Liver (tissue), 9 donors: Measurements from ENCODE around the gene IFT43. TPM values are rescaled to one million over a fixed set of nuclear protein-coding genes. Genes with fewer than 3 reads are reported as not detected.

Experiments used
- DNase-seq: peaks from one replicate; pipeline ENCODE4 v3.0.0-alpha.2; 2017; ENCODE audit warnings: low spot score
- H3K27ac ChIP-seq, 2 donors: one replicate each; pipeline ENCODE4 v1.7.0; 2013; ENCODE audit warnings: inconsistent platforms in 2 of 2, low read length in 2 of 2, control low read depth in 1 of 2, low read depth in 1 of 2, mild to moderate bottlenecking in 1 of 2
- H3K27me3 ChIP-seq, 4 donors: one replicate each; pipeline versions ENCODE4 v1.6.1 to v1.7.0; 2013; ENCODE audit warnings: low read length in 3 of 4, inconsistent platforms in 1 of 4, mild to moderate bottlenecking in 1 of 4, moderate library complexity in 1 of 4; ENCODE audit not compliant: control insufficient read depth in 4 of 4, insufficient read depth in 4 of 4
- H3K36me3 ChIP-seq, 4 donors: one replicate each; pipeline versions ENCODE4 v1.6.1 to v1.7.0; 2013; ENCODE audit warnings: low read length in 3 of 4, mild to moderate bottlenecking in 3 of 4, low read depth in 1 of 4, moderate library complexity in 1 of 4; ENCODE audit not compliant: control insufficient read depth in 4 of 4, insufficient read depth in 3 of 4
- H3K4me1 ChIP-seq, 4 donors: one replicate each; pipeline versions ENCODE4 v1.6.1 to v1.7.0; 2013; ENCODE audit warnings: low read length in 3 of 4, mild to moderate bottlenecking in 3 of 4, moderate library complexity in 1 of 4; ENCODE audit not compliant: control insufficient read depth in 4 of 4, insufficient read depth in 4 of 4
- H3K4me3 ChIP-seq, 3 donors: one replicate each; pipeline versions ENCODE4 v1.6.1 to v1.7.0; 2013; ENCODE audit warnings: low read length in 3 of 3, control low read depth in 1 of 3, low read depth in 1 of 3, mild to moderate bottlenecking in 1 of 3
- H3K9ac ChIP-seq, 2 donors: one replicate each; pipeline ENCODE4 v1.7.0; 2013; ENCODE audit warnings: low read length in 2 of 2, mild to moderate bottlenecking in 2 of 2, moderate library complexity in 2 of 2, control low read depth in 1 of 2, low read depth in 1 of 2
- H3K9me3 ChIP-seq, 4 donors: one replicate each; pipeline versions ENCODE4 v1.6.1 to v1.7.0; 2013; ENCODE audit warnings: low read length in 3 of 4; ENCODE audit not compliant: control insufficient read depth in 4 of 4
- ATF3 ChIP-seq: IDR thresholded peaks from 2 replicates; pipeline ENCODE4 v1.6.1; 2016; ENCODE audit warnings: antibody characterized with exemption
- CTCF ChIP-seq: fragments of 150-350 bp; IDR thresholded peaks from 2 replicates; pipeline ENCODE4 v1.5.1; 2017; ENCODE audit warnings: improper control_type of control experiment, low read depth, low read length; ENCODE audit not compliant: missing input control
- EGR1 ChIP-seq, 2 donors: IDR thresholded peaks; 2 replicates each; pipeline ENCODE4 v1.6.1; 2016 to 2018; ENCODE audit warnings: antibody characterized with exemption in 2 of 2, low read depth in 2 of 2
- FOXA1 ChIP-seq: IDR thresholded peaks from 2 replicates; pipeline ENCODE4 v1.6.1; 2016; ENCODE audit warnings: antibody characterized with exemption
- FOXA2 ChIP-seq: IDR thresholded peaks from 2 replicates; pipeline ENCODE4 v1.6.1; 2016; ENCODE audit warnings: antibody characterized with exemption
- GABPA ChIP-seq, 2 donors: IDR thresholded peaks in 1 of 2; conservative IDR thresholded peaks in 1 of 2; 2 replicates each; pipeline ENCODE4 v1.6.1; 2016; ENCODE audit warnings: antibody characterized with exemption in 2 of 2, mild to moderate bottlenecking in 1 of 2, moderate library complexity in 1 of 2
- HNF4A ChIP-seq, 2 donors: conservative IDR thresholded peaks; 2 replicates each; pipeline ENCODE4 v1.6.1; 2016; ENCODE audit warnings: antibody characterized with exemption in 2 of 2, mild to moderate bottlenecking in 2 of 2
- HNF4G ChIP-seq: IDR thresholded peaks from 2 replicates; pipeline ENCODE4 v1.6.1; 2016; ENCODE audit warnings: antibody characterized with exemption
- JUND ChIP-seq, 2 donors: IDR thresholded peaks; 2 replicates each; pipeline ENCODE4 v1.6.1; 2016; ENCODE audit warnings: antibody characterized with exemption in 2 of 2
- MAX ChIP-seq: IDR thresholded peaks from 2 replicates; pipeline ENCODE4 v1.6.1; 2016; ENCODE audit warnings: antibody characterized with exemption
- NR2F2 ChIP-seq: IDR thresholded peaks from 2 replicates; pipeline ENCODE4 v1.6.1; 2016; ENCODE audit warnings: antibody characterized with exemption
- RAD21 ChIP-seq, 2 donors: IDR thresholded peaks; 2 replicates each; pipeline ENCODE4 v1.6.1; 2016; ENCODE audit warnings: antibody characterized with exemption in 2 of 2, mild to moderate bottlenecking in 2 of 2
- REST ChIP-seq: IDR thresholded peaks from 2 replicates; pipeline ENCODE4 v1.6.1; 2016; ENCODE audit warnings: antibody characterized with exemption, mild to moderate bottlenecking
- RXRA ChIP-seq, 2 donors: IDR thresholded peaks; 2 replicates each; pipeline ENCODE4 v1.6.1; 2017 to 2018; ENCODE audit warnings: antibody characterized with exemption in 2 of 2, mild to moderate bottlenecking in 1 of 2
- SP1 ChIP-seq: IDR thresholded peaks from 2 replicates; pipeline ENCODE4 v1.6.1; 2018; ENCODE audit warnings: antibody characterized with exemption, mild to moderate bottlenecking
- TAF1 ChIP-seq: conservative IDR thresholded peaks from 2 replicates; pipeline ENCODE4 v1.6.1; 2016; ENCODE audit warnings: antibody characterized with exemption, mild to moderate bottlenecking
- YY1 ChIP-seq: IDR thresholded peaks from 2 replicates; pipeline ENCODE4 v1.6.1; 2016; ENCODE audit warnings: antibody characterized with exemption, mild to moderate bottlenecking
- ZBTB33 ChIP-seq: IDR thresholded peaks from 2 replicates; pipeline ENCODE4 v1.6.1; 2016; ENCODE audit warnings: antibody characterized with exemption
- WGBS: extraction: QIAGEN DNeasy Blood & Tissue Kit; methylation state at CpG from one replicate; pipeline ENCODE4 v1.1.7; 2013; 5-methylcytosine and 5-hydroxymethylcytosine counted together
- polyA plus RNA-seq, 2 donors: library from polyadenylated mRNA; stranded (reverse) in 1 of 2; unstranded in 1 of 2; fragments of 200-250 nt in 1 of 2; fragments of >200 nt in 1 of 2; fragmentation: Nextera tagmentation in 1 of 2; extraction: Ambion mirVana in 1 of 2; gene quantifications; one replicate each; pipeline versions ENCODE4 v1.2.1 to v1.2.3, GENCODE V29; 2013 to 2015
- total RNA-seq, 2 donors: library from RNA; depleted of rRNA; stranded (reverse); fragments of >200 nt; gene quantifications; one replicate each; pipeline ENCODE4 v1.2.3, GENCODE V29; 2014
- donor health status: healthy.
- donor health status: healthy.
- donor health status: healthy.
- donor health status: healthy.
- donor health status: healthy.

IFT43 gene
- total and polyA plus RNA-seq, 4 donors: 7.8 to 33.6 (median 19.3) TPM

- H3K27ac ChIP-seq: no peak overlapping the region
- TF ChIP-seq CTCF: no peak
- TF ChIP-seq JUND (IDR thresholded peaks at IDR 0.05): no peak
- no peak for TF ChIP-seq HNF4G
- no peak for TF ChIP-seq MAX
- TF ChIP-seq SP1: no peak
- no peak for TF ChIP-seq GABPA (IDR thresholded peaks at IDR 0.05 in 1 of 2, conservative IDR thresholded peaks at IDR 0.05 in 1 of 2)
- no peak for TF ChIP-seq FOXA1
- no peak for TF ChIP-seq TAF1
- TF ChIP-seq NR2F2: no peak
- no peak for TF ChIP-seq RAD21 (IDR thresholded peaks at IDR 0.05)
- no peak for TF ChIP-seq YY1
- TF ChIP-seq ZBTB33: no peak
- TF ChIP-seq HNF4A (conservative IDR thresholded peaks at IDR 0.05): no peak
- TF ChIP-seq FOXA2: no peak
- no peak for TF ChIP-seq RXRA (IDR thresholded peaks at IDR 0.05)
- no peak for TF ChIP-seq EGR1 (IDR thresholded peaks at IDR 0.05; ENCODE audit: low read depth in 2 of 2)
- no peak for TF ChIP-seq ATF3
- no peak for TF ChIP-seq REST
- no peaks in the 10 kb centered on the region for H3K36me3 ChIP-seq
- no peaks in the 10 kb centered on the region for H3K27me3 ChIP-seq
- DNase-seq: no peak
- H3K4me3 ChIP-seq: no peak overlapping the region
- no peaks in the 10 kb centered on the region for H3K4me1 ChIP-seq
- no peak overlapping the region for H3K9ac ChIP-seq
- 88% methylated on average over 4 of the region's 4 CpGs for WGBS
- no peaks in the 10 kb centered on the region for H3K9me3 ChIP-seq
Observed at GRCh38 chr14:76121089-76121748, 135.7 kb downstream of the IFT43 start.
